ENCODE results near the gene OLFM4.
"Not testable (repeated sequence)": the region's sequence is repeated elsewhere in the genome, so short reads cannot be mapped to it uniquely, and the experiment has no call there.

OLFM4 gene

DNA sequence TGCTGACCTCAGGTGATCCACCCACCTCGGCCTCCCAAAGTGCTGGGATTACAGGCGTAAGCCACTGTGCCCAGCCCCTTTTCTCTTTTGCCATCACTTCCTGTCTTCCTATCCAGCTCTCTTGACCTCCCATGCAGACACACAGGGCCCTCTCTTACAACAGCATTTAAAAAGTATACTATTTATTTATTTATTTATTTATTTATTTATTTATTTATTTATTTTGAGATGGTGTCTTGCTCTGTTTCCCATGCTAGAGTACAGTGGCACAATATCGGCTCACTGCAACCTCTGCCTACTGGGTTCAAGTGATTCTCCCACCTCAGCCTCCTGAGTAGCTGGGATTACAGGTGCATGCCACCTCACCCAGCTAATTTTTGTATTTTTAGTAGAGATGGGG is 14.6 kb upstream of the OLFM4 start:
- in situ Hi-C loops (cut with MboI; ENCODE audit: low sequenced_read_pairs) = not testable (repeated sequence)

DNA sequence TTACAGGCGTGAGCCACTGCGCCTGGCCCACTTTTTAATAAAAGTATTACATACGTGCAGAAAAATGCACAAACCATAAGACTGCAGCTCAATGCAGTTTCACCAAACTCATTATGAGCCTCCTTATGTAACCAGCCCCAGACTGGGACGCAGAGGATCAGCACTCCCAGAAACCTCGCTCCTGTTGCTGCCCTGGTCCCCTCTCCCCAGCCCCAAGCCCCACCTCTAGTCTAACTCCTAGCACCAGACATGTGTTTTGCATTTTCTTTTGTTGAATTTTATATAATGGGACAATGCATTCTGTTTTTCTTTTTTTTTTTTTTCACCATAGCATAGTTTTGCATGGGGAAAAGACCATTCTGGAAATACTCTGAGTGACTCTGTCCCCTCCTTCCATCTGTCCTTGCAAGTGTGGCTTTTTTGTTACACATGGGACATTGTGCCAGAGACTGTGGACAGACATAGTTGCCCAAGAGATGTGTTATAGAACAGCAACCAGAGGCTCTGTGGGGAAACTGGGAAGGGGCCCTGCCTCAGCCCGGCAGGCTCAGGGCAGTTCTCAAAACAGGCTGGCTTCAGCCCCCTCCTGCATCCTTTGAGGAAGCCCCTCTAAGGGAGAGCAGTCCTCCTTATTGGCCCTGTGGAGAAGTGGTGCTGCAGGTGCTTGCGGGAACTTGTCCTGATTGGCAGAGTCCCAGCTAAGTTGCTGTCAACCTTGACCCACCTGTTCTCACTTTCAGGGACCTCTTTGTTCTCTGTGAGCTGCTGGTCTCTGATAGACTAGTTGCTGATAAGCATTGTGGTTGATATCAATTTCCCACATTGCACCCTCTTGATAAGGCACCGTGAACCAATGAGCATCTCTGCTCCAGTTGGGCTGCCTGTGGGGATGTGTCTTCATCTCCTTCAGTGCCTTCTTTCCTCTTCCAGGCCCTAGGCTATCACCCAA is 13.8 kb upstream of the OLFM4 start:
- in situ Hi-C loops (cut with MboI; ENCODE audit: low sequenced_read_pairs) = no loop called here

DNA sequence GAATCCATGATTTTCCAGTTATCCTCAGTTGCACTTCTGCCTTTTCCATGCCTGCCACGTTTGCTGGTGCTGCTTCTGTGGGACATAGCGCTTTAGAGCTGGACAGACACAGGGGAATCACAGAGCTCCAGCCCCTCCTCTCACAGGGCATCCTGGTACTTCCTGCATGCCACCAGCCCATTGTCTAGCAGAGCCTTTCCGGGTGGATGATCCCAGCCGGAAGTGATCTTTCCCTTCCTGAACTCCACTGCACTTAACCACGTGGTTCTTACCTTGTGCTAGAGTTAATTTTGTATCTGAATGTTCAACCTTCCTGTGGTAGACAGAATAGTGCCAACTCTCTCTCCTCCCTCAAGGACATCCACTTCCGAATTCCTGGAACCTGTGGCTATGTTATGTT is 12.6 kb upstream of the OLFM4 start:
- in situ Hi-C loops (cut with MboI; ENCODE audit: low sequenced_read_pairs) = no loop called here

DNA sequence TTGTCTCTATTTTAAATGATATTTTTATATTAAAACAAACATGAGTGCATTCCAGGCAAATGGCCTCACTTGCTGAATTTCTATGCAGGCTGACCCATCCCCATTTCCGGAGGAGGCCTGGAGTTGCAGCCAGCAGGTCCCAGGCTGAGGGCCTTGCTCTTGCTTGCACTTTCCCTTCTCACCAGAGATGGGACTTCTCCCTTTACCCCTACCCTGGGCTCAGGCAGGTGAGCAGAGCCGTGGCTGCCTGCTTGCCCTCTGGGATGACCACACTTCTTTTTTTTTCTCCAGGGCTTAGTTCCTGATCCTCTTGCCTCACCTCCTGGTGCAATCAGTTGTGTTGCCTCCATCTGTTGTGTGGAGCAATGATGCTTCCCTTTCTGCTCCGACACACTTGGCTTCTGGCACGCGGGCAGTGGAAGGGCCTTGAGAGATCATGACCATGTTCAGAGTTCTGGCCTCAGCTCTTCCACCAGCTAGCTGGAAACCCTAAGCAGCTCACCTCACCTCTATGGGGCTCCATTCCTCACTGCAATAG is 11.1 kb upstream of the OLFM4 start:
- in situ Hi-C loops (cut with MboI; ENCODE audit: low sequenced_read_pairs) = no loop called here

DNA sequence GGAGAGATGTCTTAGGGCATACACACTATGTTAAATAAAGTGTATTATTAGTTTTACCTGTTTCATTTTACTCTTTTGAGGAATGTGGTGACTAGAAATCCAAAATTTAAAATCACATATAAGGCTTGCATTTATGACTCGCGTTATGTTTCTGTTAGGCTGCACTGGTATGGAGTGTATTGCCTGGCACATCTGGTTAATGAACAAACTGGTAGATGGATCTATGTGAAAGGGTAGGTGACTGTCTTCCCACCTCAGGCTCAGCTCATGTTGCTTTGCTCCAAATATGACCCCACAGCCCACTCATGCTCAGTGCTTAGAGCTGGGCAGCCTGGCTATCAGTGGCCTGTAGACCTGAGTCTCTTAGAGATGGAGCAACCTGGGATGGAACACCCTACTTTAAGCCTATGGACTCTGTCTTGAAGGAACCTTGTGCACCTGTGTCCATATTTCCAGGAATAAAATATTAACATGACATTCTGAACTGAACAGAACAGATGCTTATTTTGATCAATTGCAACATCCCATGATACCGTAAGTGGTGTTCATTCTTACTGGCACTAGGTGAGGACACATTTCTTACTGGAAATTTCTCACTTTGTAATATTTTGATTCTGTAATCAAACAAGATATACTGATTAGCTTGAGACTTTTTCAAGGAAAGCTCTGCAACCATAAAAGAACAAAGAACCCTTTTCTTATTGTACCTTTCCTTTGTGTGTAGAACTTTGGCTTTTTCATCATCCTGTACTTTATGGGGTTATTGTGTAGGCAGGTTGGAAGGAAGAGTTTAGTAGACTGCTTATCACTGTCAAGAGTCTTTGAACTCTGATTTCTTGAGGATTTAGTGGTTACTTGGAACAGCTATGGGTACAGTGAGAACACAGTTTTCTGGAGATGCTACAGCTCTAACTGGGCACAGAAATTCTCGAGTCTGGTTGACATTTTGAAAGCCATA is 9.6 kb upstream of the OLFM4 start:
- in situ Hi-C loops (cut with MboI; ENCODE audit: low sequenced_read_pairs) = no loop called here

DNA sequence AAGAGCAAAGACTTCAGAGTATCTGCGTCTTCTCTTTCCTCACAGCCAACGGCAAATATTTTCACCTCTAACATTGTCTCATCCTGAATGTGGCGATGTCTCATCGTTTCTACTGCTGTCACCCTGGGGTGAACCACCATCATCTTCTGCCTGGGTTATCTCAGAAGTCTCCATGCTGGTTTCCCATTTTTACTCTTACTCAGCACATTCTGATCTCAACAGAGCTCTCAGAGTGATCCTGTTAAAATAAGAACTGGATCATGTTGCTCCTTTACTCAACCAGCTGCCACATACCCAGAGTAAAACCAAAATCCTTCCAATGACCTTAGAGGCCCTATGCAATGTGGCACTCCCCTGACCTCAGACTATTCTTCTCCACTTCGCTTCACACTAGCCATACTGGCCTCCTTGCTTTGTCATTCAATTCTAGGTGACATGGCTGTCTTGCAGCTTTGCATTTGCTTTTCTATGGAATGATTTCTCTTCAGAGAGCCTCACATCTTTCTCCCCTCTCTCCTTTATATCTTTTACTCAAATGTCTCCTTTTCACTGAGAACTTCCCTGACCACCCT is 7.8 kb upstream of the OLFM4 start:
- in situ Hi-C loops (cut with MboI; ENCODE audit: low sequenced_read_pairs) = no loop called here

DNA sequence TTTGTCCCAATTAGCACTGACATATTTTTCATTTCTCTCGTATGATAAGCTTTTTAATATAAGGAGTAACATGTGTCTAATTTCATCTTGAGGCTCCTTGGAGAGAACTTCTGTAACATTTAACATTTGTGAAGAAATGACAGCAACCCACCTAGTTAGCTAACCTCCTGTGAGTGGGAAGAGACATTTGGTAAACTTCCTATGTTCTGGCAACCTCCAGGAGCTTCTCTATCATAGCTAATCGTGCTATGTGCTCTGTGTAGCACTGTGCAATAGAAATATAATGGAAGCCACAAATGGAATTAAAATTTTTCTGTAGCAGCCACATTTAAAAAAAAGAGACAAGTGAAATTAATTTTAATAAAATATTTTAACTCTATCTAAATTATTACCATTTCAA is 5.4 kb upstream of the OLFM4 start:
- in situ Hi-C loops (cut with MboI; ENCODE audit: low sequenced_read_pairs) = no loop called here

DNA sequence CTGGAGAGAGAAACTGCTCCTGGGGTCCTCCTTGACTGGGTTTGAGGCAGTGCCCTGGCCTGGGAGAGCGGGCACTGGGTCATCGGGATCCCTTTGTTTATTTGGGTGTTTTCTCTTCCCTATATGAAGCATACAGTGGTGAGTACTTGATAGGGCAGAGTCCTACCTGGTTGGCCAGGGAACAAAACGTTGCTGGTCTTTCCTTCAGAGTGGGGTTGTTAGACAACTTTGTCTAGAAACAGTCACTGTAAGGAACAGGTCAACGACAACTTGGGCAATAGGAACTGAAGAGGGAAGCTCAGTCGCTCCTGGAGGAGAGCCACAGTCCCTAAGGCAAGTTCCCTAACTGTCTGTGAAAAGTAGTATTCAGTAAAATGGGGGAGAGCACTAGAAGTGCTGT is 550 bp upstream of the OLFM4 start:
- in situ Hi-C loops (cut with MboI; ENCODE audit: low sequenced_read_pairs) = no loop called here

DNA sequence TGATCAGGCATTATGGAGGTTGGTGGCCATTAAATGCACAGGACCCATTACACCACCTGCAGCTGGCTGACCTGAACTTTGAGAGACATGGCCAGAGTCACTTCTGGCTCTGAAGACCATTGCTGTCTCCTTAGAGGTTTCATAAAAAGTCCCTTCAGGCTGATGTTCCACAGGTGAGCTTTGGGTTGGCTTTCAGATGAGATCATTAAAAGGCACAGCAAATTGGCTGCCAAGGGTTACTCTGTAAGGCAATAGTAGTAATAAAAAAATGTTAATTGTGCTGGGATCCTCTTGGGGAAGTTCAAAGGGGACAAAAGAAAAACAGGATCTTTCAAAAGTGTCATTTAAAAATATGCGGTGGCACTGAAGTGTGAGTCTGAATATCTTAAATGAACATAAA is 4.2 kb downstream of the OLFM4 start:
- in situ Hi-C loops (cut with MboI; ENCODE audit: low sequenced_read_pairs) = no loop called here

DNA sequence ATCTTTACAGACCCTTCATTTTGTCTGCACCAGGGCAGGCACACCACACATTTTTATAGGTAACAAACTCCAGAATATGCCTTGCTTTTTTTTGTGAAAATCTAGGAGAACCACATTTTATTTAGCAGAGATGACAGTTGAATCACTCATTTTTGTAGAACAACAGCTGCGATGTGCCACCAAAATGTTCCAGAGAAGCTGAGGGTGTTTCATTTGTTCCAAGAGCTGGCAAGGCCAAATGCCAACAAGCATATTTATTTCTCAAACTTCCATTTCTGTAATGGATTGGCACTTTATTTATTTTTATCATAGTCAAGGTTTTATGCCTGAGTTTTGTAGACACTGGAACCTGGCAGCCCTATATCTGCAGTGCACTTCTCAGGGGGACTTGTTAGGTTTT is 10.4 kb downstream of the OLFM4 start:
- in situ Hi-C loops (cut with MboI; ENCODE audit: low sequenced_read_pairs) = no loop called here

DNA sequence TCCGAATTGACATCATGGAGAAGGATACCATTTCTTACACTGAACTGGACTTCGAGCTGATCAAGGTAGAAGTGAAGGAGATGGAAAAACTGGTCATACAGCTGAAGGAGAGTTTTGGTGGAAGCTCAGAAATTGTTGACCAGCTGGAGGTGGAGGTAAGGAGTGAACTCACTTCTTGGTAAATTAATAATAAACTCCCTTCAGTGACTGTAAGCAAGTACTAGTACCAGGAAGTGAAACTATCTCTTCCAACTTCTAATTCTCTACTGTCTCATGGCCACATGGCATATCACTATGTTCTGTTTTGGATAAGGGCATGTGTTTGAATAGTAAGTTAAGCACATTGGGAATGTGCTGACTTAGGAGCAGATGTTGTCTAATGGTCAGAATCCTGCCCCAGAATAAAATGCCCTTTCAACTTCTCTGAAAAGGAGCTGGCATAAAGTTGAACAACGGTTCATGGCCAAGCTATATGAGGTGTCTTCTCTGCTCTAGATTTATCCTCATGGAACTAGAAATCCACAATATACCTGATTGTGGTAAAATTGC is 13.4 kb downstream of the OLFM4 start:
- in situ Hi-C loops (cut with MboI; ENCODE audit: low sequenced_read_pairs) = no loop called here

DNA sequence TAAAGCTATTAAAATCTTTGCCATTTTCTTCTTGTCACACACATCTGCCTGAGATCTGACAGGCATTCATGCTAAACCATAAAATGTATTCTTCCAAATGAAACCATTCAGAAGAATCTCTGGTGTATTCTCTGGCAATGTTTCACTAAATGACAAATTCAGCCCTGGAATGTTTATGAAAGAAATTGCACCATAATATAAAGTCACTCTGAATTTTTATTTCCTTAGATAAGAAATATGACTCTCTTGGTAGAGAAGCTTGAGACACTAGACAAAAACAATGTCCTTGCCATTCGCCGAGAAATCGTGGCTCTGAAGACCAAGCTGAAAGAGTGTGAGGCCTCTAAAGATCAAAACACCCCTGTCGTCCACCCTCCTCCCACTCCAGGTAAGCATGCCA is 14.3 kb downstream of the OLFM4 start:
- in situ Hi-C loops (cut with MboI; ENCODE audit: low sequenced_read_pairs) = no loop called here

DNA sequence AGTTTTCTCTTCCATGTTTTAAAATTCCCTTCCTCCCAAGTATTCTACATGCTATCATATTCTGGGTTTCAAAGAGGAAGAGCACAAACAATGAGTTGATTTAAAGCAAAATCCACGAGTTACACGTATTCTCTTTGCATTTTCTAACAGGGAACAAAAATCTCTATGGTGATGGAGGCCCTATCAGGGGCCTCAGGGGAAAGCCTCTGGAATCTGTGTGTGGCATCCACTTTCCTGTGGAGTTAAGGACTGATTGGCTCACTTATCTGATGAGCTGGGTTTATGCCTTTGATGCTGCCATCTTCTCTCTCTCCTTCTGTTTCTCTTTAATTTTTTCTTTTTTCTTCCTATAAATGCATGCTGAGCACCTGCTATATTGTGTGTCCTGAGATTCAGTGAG is 14.8 kb downstream of the OLFM4 start:
- in situ Hi-C loops (cut with MboI; ENCODE audit: low sequenced_read_pairs) = no loop called here

DNA sequence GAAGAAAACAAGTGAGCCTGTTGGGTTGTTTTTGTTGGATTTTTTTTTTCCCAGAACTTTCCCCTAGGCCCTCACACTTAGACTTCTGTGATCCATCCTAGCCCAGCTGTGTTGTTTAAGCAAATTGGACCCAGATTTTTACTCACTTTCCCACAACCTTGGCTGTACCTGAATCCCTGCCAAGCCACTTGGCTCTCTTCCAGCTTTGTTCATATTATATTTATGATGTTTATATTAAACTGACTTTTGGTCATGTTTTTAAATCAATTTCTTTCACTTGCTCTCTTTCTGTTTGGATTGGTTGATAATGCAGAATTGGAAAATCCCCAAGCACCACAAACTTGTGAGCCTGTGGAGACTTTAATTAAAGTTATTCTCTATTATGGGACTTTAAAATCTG is 16.6 kb downstream of the OLFM4 start:
- in situ Hi-C loops (cut with MboI; ENCODE audit: low sequenced_read_pairs) = no loop called here

DNA sequence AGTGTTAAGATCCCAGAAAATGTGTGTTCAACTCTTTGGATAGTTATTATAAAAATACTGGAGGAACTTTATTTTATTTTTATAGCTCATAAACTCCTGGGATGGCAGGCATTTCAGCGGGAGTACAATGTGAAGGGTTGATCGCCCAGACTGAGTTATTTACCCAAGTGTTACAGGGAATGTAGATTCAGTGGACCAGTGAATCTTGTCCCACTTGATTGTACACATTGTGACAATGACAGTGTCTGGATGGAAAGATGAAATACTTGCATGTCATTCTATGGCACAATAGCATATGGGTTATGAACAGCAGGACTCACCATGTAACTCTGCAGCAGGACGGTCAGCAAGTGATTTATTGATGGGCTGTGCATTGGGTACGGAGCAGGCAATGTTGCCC is 20.3 kb downstream of the OLFM4 start:
- in situ Hi-C loops (cut with MboI; ENCODE audit: low sequenced_read_pairs) = no loop called here

DNA sequence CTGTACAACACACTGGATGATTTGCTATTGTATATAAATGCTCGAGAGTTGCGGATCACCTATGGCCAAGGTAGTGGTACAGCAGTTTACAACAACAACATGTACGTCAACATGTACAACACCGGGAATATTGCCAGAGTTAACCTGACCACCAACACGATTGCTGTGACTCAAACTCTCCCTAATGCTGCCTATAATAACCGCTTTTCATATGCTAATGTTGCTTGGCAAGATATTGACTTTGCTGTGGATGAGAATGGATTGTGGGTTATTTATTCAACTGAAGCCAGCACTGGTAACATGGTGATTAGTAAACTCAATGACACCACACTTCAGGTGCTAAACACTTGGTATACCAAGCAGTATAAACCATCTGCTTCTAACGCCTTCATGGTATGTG is 21.5 kb downstream of the OLFM4 start:
- in situ Hi-C loops (cut with MboI; ENCODE audit: low sequenced_read_pairs) = no loop called here

DNA sequence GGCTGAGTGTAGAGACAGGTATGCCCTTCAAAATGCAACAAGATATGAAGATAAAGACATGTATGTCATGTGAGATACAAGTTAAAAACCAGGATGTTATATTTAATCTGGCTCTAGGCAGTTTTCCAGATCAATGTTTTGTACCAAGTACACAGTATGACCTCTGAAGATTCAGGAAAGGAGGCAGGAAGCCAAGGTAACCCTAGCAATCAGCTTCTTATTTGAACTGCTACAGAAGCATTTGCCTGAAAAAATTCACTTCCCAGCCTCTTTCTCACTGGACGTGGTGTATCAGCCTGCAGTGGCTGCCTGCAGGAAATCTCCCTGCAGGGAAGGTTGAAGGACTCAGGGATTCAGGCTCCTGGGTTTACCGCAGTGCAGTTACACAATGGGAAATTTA is 24.1 kb downstream of the OLFM4 start:
- in situ Hi-C loops (cut with MboI; ENCODE audit: low sequenced_read_pairs) = no loop called here

DNA sequence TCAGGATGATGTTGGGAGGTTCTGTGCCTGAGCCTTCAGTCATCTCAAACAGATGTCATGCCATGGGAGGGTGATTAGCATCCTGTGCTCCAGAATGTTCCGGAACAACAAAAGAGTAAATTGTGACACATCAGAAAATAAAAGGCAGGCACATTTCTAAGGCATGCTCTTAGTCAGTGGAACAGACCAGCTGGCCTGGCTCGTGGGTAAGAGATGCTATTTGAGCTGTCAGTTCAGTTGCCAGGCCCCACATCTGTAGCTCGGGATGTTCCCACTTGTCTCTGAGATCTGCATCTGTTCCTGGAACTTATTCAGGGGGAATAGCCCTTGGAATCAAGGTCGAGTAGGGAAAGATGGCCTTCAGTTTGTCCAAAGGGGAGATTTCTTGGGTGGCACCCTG is 26.0 kb downstream of the OLFM4 start:
- in situ Hi-C loops (cut with MboI; ENCODE audit: low sequenced_read_pairs) = no loop called here

DNA sequence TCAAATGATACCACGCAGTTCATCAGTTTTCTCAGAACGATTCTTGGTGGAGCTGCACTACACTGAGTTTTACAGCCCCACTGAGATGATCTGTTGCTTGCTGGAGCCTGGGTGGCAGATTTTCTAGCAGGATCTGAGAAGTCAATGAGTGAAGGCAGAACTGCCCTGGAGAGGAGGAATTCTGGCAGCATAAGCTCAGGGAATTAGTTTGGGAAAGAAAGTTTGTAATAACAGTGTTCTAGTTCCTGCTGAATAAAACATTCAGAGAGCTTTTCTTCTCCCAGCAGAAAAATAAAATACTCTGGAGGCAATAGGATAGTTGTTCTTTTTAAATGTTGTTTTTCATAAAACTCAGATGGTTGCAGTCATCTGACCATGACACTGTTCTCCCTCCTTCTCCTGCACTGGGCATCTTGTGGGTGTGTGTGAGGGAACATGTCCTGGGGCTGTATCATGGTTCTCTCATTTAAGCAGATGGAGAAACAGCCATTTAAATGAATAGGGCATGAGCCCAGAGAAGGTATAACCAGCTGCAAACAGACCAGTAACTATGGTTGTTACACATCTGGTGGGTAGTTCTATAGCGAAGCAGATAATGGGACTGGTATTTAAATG is 29.6 kb downstream of the OLFM4 start:
- in situ Hi-C loops (cut with MboI; ENCODE audit: low sequenced_read_pairs) = no loop called here

DNA sequence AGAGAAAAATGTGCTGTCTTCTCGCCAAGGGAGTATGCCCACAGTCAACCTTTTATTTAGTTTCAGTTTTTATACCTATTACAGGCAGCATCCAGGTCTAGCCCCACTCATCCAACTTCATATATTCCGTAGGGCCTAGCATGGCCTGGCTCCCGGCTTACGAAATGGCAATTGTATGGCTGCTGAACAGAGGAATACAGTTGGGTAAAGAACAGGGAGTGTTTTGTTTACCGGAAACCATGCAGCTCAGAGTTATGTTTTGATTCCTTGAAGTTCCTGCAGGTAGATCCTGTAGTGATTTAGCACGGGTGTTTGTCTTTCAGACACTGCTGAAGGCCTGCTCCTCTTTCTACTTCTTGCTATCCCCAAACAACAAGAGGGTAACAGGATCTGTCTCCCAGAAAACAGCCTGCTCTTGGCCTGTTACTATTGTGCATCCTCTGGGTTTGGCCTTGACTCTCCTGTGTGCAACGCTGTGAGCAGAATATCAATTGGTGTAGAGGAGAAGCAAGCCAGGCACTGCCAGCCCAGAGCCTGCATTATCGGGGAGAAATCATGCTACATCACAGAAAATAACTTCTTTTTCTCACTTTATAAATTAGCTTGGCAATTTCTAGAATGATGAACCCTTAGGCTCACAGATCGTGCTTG is 32.4 kb downstream of the OLFM4 start:
- in situ Hi-C loops (cut with MboI; ENCODE audit: low sequenced_read_pairs) = no loop called here
